Measurements from ENCODE around the gene NCAPD3.
A peak's percentile ranks its signal among the peaks of the same experiment; 100 is the strongest.

NCAPD3 gene

DNA sequence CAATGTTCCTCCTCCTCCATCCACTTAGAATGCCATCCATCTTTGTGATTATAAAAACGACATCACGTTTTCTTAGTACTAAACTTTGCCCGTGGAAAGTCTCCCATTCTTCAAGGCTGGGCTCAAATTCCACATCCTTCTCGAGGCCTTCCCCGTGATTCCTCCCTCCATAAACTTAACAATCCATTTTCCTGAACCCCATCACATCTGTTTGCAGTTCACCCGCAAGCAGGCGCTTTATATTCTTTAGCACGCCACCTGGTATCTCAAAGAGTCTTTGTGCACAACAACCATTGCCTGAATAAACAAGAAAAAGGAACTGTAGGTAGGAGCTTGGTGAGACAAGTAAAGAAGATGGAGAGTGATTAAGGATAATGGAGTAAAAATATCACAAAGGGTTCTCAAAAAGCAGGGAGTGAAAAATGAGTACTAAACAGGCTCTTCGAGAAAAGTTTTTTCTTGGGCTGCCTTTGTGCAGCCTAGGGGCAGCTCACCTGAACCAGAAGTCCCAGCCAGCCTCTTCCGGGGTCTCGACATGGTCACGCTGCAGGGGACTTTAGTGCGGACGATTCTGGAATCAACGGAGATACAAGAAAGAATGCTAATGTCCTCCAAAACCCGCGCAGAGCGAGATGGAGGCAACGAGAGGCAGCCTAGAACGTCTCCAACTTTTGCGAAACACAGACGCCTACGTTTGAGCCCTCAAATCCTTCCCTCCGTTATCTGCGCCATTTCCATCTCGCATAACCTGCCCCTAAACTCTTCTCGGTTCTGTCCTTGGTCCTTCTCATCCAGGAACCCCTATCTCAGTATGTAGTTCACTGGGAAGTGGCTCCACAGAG lies 28.8 kb upstream of the NCAPD3 start:
- DNase-seq: no peak

DNA sequence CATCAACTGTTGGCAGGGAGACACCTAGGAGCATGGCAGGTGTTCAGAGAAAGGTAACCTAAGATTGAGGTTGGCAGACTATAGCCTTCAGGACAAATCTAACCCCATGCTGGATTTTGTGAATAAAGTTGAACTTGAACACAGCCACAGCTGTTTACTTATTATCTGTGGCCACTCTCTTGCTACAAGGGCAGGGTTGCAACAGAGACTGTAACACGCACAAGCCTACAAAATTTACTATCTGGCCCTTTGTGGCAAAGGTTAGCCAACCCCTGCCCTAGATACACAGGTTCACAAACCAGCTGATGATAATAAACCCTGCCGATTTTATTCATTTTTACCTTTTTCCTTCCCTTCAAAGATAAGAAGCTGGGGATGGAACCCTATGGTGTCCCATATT lies 26.9 kb upstream of the NCAPD3 start:
- no peak for DNase-seq

DNA sequence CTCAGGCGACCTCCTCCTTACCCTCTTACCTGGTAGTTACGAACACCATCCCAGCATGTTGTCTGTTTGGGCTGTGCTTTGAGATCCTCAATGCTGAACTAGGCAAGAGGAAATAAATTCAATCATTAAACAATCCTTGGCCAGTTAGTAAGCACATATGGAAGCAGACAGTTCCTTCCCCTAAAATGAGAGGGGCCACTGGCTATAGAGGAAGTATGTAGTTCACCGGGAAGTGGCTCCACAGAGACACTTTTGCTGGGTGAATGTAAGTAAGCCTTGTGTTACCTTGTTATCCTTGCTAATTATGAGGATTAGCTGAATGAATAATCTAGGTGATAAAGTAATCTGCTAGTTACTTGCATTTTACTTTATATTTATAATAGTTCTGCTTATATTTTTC lies 26.5 kb upstream of the NCAPD3 start:
- DNase-seq: no peak

DNA sequence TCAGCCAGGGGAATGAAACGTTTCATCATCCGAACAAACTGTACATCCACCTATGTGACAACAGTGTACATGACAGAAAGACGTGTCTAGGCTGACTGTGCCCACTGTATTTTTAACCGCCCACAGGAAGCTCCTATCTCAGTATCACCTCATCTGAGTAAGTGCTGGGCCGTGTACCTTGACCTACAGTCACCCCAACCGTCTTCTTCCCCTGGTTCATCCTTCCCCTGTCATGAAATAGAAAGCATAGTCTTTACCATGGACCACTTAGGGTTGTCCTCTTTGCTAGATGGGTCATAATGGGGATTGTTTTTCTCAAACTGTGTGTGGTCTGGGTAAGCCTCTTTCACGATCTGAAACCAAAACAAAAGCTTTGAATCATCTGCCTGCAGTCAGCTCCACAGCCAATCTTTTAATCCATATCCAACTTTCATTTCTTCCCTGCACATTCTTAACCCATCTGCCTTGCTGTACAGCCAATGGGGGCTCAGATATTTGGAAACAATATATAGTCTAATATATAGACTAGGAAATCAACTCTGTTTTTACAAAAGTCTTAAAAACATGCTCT lies 25.2 kb upstream of the NCAPD3 start:
- DNase-seq: no peak

DNA sequence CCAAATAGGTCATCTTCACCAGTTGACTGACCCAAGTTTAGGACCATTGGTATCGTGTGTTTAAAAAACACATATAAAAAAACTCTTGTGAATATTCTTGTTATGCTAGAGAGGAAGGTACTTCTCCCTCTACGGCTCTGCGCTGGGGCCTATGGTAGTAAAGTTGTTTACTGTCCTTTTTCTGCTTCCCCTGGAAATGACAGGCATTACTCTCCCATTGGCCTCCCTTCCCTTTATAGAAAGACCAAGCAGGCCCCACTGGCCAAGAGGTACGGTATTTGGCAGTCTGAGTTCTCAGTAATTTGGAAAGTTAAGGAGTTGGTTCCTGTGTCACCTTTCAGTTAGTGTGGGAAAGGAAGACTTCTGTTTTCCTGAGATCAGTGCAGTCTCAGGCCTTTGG lies 22.9 kb upstream of the NCAPD3 start:
- no peak for DNase-seq

DNA sequence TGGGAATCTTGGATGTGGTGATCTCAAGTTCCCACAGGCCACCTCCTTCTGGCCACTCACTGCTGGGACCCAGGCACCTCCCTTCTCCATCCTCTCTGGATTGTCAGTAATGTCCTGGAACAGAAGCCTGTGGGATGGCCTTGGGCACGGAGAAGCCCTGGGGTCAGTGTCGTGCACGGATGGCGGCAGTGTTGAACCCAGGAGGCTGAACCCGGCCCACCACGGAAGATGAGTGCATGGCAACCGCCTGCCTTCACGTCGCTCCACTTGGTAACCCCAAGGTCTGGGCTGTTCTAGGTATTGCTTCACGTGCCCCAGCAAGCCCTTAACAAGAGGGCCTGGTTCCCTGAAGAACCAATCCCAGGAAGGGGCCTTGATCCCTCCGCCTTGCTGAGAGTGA lies 22.3 kb upstream of the NCAPD3 start:
- no peak for DNase-seq

DNA sequence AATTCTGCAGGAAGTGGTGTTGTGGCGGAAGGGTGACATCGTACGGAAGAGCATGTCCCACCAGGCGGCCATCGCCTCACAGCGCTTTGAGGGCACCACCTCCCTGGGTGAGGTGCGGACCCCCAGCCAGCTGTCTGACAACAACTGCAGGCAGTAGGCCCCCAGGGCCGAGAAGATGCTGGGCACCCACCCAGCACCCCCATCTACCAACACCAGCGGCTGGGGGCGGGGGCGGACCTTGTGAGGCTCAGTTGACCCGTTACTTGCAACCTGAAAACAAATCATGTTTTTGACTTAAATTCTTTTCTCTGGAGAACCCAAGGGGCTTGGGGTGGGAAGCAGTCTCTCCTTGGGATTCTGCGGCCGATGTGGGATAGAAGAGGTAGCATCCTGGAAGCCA lies 21.7 kb upstream of the NCAPD3 start:
- no peak for DNase-seq

DNA sequence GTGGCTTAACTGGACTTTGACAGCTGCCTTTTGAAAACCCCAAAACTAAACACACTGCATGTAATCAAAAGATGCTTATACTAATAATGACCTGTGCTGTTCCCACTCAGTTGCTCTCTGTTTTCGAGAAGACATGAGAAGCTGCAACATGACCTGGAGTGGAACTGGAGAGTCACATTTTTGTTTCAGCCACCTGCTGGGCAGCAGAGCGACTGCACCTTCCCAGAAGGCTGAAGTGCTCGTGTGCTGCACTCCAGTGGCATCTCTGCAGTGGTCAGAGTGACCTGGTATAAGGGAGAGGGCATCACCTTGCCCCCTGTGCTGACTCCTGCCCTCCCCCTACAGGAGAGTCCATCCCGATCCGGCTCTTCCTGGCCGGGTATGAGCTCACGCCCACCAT lies 20.8 kb upstream of the NCAPD3 start:
- peak in 1 of 2 experiments; percentile 10 for DNase-seq

DNA sequence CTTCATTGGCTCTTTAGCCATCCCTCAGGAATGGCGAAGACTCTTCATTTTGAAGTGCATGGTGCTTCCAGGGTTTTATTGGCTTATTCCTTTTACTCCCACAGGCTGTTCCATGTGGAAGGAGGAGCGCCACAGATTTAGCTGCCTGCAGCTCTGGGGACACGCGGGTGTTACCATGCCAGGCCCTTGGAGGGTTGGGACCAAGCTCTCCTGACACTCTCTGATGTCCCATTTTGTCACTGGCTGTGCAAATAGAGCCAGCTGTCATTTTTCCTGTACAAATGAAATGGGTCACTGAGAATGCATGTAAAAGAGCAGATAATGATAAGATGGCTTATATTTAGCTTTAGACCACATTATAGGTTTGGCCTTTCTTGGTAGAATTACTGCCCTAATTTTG lies 20.1 kb upstream of the NCAPD3 start:
- DNase-seq: no peak

DNA sequence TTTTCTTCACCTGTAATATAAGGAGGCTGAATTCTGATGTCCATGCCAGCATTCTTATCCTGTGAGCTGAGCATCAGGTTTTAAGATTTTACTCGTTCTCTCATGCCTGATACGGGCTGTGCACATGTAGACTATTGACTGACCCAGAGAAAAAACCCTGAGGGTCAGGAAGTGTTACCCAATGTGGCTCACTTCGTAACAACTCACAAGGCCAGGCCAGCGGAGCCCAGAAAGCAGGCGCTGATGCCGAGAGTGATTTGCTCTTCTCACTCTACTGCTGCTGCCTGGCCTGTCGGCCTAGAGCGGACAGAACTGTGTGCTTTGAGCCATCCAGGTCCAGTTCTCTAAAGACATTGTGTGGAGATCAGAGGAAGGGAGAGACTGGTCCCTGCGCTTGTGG lies 18.6 kb upstream of the NCAPD3 start:
- DNase-seq: no peak

DNA sequence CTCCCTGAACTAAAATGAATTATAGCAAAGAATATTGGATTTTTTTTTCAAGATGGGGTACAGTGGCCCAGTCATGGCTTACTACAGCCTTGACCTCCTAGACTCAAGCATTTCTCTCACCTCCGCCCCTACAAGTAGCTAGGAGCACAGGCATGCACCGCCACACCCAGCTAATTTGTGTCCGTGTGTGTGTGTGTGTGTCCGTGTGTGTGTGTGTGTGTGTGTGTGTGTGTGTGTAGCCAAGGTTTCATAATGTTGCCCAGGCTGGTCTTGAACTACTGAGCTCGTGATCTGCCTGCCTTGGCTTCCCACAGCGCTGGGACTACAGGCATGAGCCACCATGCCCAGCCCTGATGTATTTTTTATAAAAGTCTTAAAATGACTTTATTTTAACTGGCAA lies 16.8 kb upstream of the NCAPD3 start:
- DNase-seq: no peak

DNA sequence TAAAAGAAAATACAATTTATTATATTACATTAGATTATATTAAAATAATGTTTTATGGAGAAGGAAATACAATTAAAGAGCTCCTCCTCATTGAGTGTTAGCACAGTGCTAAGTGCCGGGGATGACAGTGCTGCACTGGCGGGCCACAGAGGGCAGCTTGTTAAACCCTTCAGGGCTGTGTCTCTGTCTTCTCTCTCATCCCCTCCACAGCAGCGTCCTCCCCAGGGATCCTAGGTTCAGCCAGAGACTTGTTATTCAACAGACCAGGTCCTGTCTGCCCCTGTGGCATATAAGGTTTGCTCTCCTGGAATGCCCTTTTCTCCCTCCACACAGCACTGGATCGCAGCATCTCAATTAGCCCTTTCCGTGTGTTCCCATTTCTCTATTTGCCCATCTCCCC lies 15.2 kb upstream of the NCAPD3 start:
- DNase-seq: no peak

DNA sequence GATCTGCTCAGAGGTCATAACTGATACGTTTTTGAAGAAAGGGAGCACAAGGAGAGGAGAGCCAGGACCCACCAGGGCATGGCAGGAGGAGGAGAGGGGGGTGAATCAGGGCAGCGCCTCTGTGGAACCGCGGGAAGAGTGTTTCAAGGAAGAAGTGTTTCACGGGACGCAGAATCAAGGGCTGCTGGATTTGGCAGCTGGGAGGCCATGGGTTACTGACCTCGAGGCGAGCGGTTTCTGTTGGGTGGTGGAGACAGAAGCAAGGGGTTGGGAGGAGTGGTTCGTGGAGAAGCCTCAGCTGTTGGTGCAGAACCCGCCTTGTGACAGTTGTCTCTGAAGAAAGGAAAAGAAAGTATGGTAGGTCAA lies 13.8 kb upstream of the NCAPD3 start:
- no peak for DNase-seq

DNA sequence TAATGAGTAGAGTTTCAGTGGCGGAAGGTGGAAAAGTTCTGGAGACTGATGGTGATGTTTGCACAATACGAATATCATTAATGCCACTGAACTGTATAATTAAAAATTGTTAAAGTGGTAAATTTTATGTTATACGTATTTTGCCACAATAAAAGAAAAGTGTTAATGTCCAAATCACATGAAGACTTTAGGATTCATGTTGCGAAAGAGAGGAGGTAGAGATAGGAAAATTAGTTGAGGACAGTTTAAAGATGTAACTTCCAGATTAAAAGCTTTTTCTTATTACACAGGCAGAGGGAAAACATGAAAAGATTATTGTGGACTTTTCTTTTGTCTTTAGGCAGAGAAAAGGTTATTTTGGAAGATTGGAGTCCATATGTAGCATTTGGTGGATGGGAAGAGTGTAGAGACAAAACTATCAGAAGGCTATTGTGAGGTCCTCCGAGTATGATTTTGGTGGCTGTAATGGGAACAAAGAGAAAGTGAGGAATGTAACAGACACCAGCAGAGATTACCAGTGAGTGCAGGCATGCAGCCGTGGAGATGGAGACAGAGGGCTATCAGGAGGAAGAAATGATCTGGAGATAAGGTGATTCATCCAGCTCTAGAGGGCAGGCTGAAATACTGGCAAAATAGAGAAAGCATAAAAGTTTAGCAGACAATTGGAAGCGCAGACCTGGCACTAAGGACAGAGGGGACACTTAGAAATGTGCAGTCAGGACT lies 13.2 kb upstream of the NCAPD3 start:
- DNase-seq: no peak

DNA sequence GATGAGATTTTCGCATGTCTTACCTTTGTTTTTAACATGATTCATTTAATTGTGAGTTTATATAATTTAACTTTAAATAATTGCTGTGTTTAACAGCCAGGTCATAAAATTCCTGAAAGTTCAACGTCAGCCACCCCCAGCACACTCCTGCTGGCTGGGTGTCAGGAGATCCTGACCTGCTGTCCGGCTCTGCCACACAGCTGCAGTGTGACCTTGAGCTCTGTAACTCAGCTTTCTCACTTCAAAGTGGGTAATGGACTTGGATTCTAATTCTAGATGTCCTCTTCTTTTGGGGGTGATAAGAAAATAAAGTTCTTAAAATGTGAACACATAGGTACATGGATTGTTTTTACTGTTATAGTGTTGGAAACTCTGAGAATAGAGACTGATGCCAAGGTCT lies 11.6 kb upstream of the NCAPD3 start:
- DNase-seq: no peak

DNA sequence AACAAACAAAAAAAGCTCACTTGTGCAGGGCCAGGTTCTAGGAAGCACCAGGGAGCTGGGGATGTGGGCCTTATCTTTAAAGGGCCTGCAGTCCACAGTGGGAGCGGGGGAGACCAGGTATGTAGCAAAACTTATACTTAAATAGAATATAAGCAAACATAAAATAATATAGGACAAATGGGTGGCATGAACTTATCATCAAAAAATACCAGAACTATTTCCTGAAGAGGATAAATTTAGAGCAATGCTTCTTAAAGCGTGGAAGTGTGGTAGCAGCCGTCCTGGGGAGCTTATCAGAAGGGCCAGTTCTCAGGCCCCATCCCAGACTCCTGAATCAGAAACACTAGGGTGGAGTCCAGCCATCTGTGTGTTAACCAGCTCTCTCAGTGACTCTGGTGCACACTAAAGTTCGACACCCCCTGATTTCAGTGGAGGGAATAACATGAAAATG lies 10.0 kb upstream of the NCAPD3 start:
- DNase-seq: no peak

DNA sequence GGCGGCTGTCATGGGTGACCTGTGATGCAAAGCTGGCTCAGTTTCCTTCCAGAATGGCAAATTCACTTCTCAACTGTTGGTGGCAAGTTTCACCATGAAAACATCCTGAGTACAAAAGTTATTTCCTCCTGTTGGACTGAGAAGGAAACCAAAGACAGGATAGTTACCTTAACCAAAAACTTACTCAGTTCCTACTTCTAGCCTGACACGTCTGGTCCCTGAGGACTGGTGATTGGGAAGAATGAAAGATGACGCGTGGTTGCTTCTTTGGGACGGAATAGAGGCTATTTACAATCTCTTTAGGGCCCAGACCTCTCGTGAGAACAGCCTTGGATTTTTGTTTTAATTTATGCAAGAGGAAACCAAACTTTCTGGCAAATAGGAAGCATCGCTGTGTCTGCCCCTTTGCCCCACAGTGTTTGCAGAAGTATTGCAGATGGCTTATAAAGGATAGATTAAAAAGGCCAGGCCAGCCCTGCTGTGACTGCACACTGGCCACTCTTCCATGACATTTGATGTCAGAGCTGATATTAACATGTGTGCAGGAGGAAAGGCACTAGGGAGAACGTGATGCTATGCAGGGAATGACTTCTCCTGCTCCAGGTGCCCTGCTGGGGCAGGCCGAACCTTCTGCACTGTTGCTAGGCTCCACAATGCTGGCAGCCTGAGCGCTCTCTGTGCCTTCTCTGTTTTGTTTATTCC lies 8.3 kb upstream of the NCAPD3 start:
- DNase-seq: no peak

DNA sequence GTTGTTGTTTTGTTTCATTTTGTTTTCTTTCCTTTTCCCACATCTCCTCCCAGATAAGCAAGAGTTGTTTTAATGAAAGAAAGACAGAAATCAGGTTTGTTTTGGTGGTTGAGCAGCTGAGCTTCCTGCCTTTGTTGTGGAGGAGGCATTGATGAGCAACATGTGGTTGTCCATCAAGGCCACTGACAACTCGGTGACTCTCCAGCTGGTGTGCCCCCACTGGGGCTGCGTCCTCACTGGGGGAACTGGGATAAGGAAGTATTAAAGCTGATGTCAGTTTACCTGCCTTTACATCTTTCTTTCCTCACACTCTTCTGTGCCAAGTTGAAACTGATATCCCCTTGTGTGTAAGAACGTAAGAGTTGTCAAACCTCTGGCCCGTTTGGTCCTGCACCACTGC lies 6.6 kb upstream of the NCAPD3 start:
- no peak for DNase-seq

DNA sequence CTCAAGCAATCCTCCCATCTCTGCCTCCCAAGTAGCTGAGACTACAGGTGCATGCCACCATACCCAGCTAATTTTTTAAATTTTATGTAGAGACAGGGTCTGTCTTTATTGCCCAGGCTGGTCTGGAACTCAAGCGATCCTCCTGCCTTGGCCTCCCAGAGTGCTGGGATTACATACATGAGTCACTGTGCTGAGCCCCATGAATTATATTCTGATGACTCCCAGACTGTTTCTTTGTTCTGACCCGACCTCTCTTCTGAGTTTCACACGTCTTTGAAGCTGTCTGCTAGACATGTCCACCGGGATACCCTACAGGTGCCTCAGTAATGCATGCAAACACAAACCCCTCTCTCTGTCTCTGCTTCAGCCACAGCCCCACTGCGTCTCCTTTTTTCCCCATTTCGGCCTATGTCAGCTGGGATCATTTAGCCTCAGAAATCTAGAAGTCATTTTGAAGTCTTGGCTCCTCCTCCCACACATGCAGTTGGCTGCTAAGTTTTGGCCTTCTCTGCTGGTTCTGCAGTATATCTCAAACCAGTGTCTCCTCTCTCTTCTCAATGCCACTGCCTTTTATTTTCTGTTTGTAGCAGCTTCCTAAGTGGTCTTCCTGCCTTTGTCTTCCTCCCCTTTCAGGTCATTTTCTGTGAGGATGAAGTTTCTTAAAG lies 5.5 kb upstream of the NCAPD3 start:
- DNase-seq: no peak

DNA sequence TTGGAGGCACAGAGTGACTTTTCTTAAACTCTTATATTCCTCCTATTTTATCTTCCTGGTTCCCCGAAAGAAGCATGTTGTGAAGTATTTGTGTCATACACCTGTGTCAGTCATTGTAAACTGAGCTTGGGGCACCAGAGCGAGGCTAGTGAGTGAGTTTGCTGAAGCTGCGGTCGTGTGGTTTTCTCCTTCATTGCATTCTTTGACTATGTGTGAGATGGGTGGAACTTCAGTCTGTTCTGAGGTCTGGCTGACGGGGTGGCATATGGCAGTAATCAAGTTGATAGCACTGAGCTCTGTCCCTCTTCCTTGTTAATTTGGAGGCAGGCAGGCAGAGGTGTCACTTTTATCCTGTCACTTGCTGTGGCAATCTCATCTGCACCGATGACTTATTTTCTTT lies 4.9 kb upstream of the NCAPD3 start:
- no peak for DNase-seq

DNA sequence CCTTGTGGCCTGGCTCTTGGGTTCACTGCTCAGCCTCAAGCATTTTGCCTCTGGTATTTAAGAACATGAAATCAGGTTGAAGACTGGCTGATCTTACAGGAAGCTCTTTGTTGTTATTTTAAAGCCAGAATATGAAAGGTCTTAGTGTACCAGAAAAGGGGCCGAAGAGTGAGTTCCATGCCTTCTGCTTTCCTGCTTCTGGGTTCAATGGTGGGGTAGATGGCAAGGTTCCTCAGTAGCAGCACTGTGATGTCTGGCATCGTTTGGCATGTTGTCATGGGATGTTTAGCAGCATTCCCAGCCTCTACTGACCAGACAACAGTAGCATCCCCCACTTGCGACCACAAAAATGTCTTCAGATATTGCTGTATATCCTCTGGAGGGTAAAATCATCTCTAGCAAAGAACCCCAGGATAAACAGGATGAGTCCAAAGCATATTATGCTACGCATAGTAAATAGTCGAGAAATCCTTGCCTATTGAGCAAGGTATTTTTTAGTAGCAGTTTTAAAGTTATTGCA lies 3.1 kb upstream of the NCAPD3 start:
- no peak for DNase-seq
